ENCODE data around the gene CDH3. TPM values are rescaled to one million over a fixed set of nuclear protein-coding genes. Genes with fewer than 3 reads are reported as not detected.
A peak's percentile ranks its signal among the peaks of the same experiment; 100 is the strongest.

CDH3 gene
- total and polyA plus RNA-seq, 2 of the 13 experiments (the other 11 are each of a cell fraction or from before 2014, with no cell fraction given), result 0.11 TPM; not detected in 1

DNA sequence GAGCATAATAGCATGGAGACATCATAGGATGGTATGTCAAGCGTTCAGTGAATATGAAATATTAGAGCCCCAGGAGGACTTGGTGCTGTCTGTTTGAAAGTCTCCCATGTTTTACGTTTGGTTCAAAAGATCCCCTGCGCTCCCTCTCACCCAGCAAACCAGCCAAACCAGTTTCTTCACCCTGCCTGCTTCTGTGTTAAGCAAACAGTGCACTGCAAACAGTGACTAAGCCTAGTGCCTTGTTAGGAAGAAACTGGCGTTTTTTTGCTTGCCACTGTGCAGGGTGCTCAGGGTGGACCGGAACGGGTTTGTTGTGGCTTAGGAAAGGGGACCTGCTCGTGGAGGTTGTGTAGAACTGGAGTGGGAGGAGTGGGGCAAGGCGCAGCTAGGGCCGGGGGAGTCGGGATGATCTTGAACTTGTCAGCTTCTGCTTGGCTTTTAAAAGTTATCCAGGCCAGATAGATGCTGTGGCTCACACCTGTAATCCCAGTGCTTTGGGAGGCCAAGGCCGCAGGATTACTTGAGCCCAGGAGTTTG lies 99.7 kb downstream of the CDH3 start (continued):
- TF ChIP-seq, protein P1, sequence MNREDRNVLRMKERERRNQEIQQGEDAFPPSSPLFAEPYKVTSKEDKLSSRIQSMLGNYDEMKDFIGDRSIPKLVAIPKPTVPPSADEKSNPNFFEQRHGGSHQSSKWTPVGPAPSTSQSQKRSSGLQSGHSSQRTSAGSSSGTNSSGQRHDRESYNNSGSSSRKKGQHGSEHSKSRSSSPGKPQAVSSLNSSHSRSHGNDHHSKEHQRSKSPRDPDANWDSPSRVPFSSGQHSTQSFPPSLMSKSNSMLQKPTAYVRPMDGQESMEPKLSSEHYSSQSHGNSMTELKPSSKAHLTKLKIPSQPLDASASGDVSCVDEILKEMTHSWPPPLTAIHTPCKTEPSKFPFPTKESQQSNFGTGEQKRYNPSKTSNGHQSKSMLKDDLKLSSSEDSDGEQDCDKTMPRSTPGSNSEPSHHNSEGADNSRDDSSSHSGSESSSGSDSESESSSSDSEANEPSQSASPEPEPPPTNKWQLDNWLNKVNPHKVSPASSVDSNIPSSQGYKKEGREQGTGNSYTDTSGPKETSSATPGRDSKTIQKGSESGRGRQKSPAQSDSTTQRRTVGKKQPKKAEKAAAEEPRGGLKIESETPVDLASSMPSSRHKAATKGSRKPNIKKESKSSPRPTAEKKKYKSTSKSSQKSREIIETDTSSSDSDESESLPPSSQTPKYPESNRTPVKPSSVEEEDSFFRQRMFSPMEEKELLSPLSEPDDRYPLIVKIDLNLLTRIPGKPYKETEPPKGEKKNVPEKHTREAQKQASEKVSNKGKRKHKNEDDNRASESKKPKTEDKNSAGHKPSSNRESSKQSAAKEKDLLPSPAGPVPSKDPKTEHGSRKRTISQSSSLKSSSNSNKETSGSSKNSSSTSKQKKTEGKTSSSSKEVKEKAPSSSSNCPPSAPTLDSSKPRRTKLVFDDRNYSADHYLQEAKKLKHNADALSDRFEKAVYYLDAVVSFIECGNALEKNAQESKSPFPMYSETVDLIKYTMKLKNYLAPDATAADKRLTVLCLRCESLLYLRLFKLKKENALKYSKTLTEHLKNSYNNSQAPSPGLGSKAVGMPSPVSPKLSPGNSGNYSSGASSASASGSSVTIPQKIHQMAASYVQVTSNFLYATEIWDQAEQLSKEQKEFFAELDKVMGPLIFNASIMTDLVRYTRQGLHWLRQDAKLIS (CRISPR knock-in tag; IDR thresholded peaks at IDR 0.05), result 0 out of 2 replicates have a peak, but pooled peaks have one; percentile 33
- TF ChIP-seq DNMT3B (CRISPR knock-in tag; conservative IDR thresholded peaks at IDR 0.05) (peak; percentile 86; the same call in 1 of the 2 replicates), ZNF3 (CRISPR knock-in tag; IDR thresholded peaks at IDR 0.05) (0 out of 2 replicates have a peak, but pooled peaks have one; percentile 22), GTF3A (CRISPR knock-in tag; conservative IDR thresholded peaks at IDR 0.05) (0 out of 2 replicates have a peak, but pooled peaks have one; percentile 73), IKZF1 (IDR thresholded peaks at IDR 0.05) (no peak), ZNF891 (CRISPR knock-in tag; IDR thresholded peaks at IDR 0.05) (0 out of 2 replicates have a peak, but pooled peaks have one; percentile 35), YEATS4 (CRISPR knock-in tag; IDR thresholded peaks at IDR 0.05; ENCODE audit: borderline replicate concordance) (peak; percentile 73; the same call in 1 of the 2 replicates), ZNF605 (CRISPR knock-in tag; IDR thresholded peaks at IDR 0.05) (peak; percentile 89), MAFF (IDR thresholded peaks at IDR 0.05; ENCODE audit: low read depth, low read length) (peak; percentile 58), ZNF619 (CRISPR knock-in tag; IDR thresholded peaks at IDR 0.05) (peak; percentile 66; the same call in 1 of the 2 replicates), HNRNPL (IDR thresholded peaks at IDR 0.05; ENCODE audit: low read depth, low read length) (peak; percentile 63; the same call in 1 of the 2 replicates), ZNF598 (CRISPR knock-in tag; IDR thresholded peaks at IDR 0.05; ENCODE audit: borderline replicate concordance) (peak; percentile 80; the same call in 1 of the 2 replicates), POGZ (CRISPR knock-in tag; IDR thresholded peaks at IDR 0.05) (peak; percentile 88), NR1H2 (CRISPR knock-in tag; IDR thresholded peaks at IDR 0.05; ENCODE audit: borderline replicate concordance, low read depth) (no peak), GATAD2A (CRISPR knock-in tag; IDR thresholded peaks at IDR 0.05) (peak; percentile 99), ZMYM4 (CRISPR knock-in tag; IDR thresholded peaks at IDR 0.05) (peak; percentile 87), SIX4 (CRISPR knock-in tag; IDR thresholded peaks at IDR 0.05) (peak; percentile 83; the same call in 1 of the 2 replicates), NCOA2 (CRISPR knock-in tag; IDR thresholded peaks at IDR 0.05) (peak; percentile 91)
- TF ChIP-seq, protein P2, sequence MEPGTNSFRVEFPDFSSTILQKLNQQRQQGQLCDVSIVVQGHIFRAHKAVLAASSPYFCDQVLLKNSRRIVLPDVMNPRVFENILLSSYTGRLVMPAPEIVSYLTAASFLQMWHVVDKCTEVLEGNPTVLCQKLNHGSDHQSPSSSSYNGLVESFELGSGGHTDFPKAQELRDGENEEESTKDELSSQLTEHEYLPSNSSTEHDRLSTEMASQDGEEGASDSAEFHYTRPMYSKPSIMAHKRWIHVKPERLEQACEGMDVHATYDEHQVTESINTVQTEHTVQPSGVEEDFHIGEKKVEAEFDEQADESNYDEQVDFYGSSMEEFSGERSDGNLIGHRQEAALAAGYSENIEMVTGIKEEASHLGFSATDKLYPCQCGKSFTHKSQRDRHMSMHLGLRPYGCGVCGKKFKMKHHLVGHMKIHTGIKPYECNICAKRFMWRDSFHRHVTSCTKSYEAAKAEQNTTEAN (CRISPR knock-in tag; conservative IDR thresholded peaks at IDR 0.05), result peak; percentile 95
- TF ChIP-seq, protein P3, sequence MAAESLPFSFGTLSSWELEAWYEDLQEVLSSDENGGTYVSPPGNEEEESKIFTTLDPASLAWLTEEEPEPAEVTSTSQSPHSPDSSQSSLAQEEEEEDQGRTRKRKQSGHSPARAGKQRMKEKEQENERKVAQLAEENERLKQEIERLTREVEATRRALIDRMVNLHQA (CRISPR knock-in tag; IDR thresholded peaks at IDR 0.05), result no peak
- TF ChIP-seq, protein P4, sequence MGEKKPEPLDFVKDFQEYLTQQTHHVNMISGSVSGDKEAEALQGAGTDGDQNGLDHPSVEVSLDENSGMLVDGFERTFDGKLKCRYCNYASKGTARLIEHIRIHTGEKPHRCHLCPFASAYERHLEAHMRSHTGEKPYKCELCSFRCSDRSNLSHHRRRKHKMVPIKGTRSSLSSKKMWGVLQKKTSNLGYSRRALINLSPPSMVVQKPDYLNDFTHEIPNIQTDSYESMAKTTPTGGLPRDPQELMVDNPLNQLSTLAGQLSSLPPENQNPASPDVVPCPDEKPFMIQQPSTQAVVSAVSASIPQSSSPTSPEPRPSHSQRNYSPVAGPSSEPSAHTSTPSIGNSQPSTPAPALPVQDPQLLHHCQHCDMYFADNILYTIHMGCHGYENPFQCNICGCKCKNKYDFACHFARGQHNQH (CRISPR knock-in tag; IDR thresholded peaks at IDR 0.05), result peak; percentile 99
- TF ChIP-seq, protein P5, sequence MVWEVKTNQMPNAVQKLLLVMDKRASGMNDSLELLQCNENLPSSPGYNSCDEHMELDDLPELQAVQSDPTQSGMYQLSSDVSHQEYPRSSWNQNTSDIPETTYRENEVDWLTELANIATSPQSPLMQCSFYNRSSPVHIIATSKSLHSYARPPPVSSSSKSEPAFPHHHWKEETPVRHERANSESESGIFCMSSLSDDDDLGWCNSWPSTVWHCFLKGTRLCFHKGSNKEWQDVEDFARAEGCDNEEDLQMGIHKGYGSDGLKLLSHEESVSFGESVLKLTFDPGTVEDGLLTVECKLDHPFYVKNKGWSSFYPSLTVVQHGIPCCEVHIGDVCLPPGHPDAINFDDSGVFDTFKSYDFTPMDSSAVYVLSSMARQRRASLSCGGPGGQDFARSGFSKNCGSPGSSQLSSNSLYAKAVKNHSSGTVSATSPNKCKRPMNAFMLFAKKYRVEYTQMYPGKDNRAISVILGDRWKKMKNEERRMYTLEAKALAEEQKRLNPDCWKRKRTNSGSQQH (CRISPR knock-in tag; IDR thresholded peaks at IDR 0.05; ENCODE audit: low read depth), result no peak
